Endothelial cell of hepatic sinusoid (primary cell): Measurements from ENCODE around the gene SMAD5.

Experiments
- in situ Hi-C: cut with HindIII; loops from 2 replicates; pipeline ENCODE4 v1.10.0; 2017; ENCODE audit warnings: low sequenced_read_pairs

Gene SMAD5

DNA sequence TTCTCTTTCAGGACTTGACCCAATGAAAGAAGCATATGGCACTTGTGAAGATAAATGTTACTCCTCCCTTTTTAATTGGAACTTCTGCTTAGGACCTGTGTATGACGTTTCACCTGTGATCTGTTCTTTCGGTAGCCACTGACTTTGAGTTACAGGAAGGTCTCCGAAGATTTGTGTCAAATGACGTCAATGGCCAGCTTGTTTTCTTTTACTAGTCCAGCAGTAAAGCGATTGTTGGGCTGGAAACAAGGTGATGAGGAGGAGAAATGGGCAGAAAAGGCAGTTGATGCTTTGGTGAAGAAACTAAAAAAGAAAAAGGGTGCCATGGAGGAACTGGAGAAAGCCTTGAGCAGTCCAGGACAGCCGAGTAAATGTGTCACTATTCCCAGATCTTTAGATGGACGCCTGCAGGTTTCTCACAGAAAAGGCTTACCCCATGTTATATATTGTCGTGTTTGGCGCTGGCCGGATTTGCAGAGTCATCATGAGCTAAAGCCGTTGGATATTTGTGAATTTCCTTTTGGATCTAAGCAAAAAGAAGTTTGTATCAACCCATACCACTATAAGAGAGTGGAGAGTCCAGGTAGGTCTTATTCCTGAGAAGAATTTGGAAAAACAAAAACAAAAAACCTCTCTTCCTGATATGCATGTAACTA is 21.1 kb downstream of the SMAD5 start:
- in situ Hi-C loops: no loop called here

DNA sequence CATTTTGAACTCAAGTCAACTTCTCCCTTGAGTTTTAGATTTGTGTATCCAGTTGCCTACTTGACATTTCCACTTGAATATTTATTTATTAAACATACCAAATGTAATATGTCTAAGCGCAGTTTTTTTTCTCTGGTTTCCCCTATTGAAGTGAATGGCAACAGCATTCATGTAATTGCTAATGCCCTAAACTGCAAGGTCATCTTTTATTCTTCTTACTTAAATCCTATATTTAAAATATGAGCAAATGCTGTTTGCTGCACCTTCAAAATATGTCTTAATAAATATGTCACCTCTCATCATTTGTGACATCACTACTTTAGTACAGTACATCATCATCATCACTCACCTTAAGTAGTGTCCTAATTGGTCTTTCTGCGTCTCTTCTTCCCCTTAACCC is 22.4 kb downstream of the SMAD5 start:
- in situ Hi-C loops: no loop called here

DNA sequence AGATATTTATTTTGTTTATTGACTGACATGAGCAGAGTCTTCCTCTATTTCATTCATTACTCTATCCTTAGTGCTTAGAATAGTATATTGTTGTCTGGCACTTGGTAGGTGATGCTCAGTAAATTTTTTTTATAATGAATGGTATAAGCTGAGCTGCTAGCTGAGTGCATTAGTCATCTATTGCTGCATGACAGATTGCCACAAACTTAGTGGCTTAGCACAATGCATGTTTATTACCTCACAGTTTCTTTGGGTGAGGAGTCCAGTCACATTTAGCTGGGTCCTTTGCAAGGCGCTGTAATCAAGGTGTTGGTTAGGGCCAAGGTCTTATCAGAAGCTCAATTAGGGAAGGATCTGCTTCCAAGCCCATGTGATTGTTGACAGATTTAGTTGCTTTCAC is 23.1 kb downstream of the SMAD5 start:
- in situ Hi-C loops: no loop called here

DNA sequence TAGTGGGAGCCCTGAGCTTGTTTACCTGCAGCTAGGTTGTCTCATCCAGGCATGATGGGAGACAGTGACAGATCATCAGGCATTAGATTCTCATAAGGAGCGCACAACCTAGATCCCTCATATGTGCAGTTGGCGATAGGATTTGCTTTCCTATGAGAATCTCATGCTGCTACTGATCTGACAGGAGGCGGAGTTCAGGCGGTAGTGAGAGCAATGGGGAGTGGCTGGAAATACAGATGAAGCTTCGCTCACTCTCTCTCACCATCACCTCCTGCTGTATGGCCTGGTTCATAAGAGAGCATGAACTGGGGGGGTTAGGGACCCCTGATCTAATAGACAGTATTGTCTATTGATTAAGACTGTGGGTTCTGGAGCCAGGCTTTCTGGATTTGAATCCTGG is 24.9 kb downstream of the SMAD5 start:
- in situ Hi-C loops: no loop called here

DNA sequence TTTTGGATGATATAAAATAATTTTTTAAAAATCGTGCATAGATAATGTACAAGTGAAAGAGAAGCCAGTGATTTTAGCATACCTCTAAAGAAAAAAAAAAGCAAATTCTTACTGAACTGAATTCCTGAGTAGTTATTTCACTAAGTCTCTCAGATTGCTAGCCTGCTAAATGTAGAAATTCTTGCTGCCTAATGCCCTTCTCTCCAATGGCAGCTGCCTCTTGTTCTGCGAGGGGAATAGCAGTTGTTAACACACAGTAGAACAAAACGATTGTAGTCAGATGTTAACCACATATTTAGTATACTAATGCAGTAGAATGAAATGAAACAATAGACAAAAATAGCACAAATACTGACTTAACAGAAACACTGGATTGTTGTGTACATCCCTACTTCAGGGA is 26.8 kb downstream of the SMAD5 start:
- in situ Hi-C loops: no loop called here

DNA sequence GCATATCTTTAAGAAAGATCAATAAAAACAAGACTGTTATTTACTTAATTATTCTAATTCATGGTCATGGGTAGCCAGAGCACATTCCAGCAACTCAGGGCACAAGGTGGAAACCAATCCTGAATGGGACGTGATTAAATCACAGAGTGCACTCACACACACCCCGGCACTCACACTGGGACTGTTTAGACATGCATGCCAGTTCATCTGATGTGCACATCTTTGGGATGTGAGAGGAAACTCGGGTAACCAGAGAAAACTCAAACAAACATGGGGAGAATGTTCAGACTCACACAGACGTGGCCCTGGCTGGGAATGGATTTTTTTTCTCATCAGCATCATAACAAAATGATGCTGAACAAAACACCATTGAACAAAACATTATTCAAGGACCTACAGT is 29.4 kb downstream of the SMAD5 start:
- in situ Hi-C loops: no loop called here

DNA sequence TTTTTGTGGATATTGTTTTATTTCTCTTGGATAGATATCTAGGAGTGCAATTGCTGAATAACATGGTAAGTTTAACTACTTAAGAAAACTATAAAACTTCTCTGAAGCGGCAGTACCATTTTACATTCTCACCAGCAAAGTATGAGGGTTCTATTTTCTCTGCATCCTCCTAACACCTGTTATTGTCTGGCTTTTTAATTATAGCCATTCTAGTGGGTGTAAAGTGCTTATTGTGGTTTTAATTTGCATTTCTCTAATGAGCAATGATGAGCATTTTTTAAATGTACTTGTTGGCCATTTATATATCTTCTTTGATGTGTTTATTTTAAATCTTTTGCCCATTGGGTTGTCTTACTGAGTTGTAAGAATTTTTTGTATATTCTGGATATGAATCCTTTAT is 31.6 kb downstream of the SMAD5 start:
- in situ Hi-C loops: no loop called here

DNA sequence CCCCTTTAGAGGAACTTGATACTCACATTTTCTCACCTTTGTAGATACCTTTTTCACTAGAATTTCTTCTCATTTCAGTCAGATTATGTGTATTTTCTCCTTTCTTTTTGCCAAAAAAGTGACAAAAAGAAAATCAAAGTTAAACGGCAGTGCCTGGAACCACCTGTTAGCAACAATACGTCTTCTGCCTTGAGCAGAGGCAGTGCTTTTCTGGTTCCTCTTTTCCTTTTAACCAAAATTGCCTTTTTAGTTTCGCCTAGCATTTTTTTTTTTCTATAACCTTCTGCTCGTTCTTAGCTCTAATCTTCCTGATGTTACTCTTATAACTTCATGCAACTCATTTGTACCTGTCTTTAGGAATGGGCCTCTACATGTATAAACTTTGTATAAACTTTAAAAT is 34.3 kb downstream of the SMAD5 start:
- in situ Hi-C loops: no loop called here

DNA sequence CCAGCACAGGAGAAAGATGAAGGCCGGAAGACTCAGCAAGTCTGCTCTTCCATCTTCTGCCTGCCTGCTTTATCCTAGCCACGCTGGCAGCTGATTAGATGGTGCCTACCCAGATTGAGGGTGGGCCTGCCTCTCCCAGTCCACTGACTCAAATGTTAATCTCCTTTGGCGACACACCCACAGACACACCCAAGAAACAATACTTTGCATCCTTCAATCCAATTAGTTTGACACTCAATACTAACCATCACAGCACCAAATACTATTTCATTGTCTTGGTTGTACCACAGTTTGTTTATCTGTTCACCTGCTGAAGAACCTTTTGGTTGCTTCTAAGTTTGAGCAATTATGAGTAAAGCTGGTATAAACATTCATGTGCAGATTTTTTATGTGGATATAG is 36.6 kb downstream of the SMAD5 start:
- in situ Hi-C loops: no loop called here

DNA sequence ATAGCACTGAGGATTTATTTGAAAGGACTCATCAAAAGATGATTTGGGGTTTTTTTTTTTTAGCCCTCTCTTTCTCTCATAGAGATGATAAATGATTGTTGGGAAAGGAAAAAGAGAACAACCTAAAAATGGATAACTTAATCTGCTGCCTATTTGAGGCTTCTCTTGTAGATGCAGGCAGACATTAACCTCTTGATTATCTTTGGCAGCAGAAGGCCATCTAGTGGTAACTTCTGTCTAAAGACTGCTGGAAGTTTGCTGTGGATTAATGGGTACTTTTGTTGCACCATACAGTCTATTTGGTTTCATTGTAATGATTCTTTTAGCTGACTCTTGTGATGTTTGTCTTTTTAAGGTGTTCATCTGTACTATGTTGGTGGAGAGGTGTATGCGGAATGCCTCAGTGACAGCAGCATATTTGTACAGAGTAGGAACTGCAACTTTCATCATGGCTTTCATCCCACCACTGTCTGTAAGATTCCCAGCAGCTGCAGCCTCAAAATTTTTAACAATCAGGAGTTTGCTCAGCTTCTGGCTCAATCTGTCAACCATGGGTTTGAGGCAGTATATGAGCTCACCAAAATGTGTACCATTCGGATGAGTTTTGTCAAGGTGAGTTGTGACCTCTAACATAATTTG is 41.5 kb downstream of the SMAD5 start:
- in situ Hi-C loops: loop anchor here (5.0 kb wide), 1 partner anchor 48 kb away; no protein-coding TSS in a partner anchor

DNA sequence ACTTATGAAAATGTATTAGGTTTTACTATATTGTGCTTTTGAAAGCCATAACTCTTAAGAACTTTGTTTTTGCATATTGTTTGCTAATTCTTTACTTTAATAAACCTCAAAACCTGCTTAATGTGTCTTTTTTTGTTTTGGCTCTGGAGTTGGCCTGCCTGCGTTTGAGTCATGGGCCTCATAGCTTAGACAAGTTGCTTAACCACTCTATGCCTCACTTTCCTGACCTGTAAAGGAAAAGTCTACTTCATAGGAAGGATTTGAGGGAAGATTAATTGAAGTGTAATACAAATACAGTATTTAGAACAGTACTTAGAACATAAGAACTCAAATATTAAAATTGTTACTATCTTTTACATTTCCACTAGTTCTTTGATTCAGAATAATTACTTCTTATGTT is 50.0 kb downstream of the SMAD5 start:
- in situ Hi-C loops: no loop called here

DNA sequence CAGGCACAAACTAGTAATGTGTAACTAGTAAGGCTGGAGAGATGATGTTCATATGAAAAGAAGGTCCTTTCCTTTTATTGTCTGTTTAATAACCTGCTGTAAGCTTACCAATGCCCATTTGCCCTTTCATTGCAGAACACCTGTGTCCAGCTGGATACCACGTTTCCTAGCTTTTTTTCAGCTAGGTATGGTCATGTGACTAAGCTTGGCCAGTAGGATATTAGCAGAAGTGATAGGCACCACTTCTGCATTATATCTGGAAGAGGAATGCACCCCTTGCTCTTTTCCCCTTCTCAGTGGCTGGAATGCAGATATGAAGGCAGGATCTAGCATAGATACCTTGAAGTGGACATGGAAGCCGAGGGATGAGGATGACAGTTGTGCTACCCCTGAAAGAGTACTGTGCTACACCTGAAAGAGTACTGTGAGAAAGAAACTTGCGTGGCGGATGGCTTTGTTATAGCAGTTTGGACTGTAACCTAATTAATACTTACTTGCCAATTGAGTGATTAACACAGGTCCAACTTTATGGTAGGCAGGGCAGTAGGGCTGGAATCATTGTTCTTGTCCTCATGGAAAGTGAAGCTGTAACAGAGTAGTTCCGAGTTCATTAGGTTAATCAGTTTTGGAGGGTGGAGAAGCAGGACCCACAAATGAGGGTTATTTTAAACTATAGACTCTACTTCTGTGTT is 53.5 kb downstream of the SMAD5 start:
- in situ Hi-C loops: no loop called here

DNA sequence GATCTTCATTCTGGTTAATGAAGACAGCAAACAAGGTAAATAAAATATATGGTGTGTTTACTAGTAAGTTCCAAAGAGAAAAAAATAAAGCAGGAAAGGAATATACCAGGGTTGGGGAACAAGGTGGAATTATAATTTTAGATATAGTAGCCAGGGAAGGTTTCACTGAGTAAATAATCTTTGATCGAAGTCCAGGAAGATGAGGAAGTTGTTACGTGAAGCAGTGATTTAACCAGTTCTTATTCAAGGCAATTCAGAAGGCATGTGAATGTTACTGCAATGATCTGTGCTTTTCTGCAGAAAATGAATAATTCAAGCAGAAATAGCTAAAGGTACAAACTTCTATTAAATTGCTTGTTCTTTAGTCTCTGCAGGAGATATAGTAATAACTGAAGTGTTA is 54.2 kb downstream of the SMAD5 start:
- in situ Hi-C loops: no loop called here

DNA sequence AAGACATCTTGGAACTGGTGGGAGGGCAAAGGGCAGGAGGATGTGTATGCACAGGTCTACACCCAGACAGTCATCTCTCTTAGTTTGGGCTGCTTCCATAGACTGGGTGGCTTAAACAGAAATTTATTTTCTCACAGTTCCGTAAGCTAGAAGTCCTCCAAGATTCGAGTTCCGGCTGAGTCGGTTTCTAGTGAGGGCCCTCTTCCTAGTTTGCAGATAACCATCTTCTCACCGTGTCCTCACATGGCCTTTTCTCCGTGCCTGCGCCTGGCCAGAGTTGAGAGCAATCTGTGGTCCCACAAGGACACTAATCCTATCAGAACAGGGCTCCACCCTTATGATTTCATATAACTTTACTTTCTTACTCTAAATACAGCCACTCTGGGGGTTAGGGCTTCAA is 56.2 kb downstream of the SMAD5 start:
- in situ Hi-C loops: no loop called here

DNA sequence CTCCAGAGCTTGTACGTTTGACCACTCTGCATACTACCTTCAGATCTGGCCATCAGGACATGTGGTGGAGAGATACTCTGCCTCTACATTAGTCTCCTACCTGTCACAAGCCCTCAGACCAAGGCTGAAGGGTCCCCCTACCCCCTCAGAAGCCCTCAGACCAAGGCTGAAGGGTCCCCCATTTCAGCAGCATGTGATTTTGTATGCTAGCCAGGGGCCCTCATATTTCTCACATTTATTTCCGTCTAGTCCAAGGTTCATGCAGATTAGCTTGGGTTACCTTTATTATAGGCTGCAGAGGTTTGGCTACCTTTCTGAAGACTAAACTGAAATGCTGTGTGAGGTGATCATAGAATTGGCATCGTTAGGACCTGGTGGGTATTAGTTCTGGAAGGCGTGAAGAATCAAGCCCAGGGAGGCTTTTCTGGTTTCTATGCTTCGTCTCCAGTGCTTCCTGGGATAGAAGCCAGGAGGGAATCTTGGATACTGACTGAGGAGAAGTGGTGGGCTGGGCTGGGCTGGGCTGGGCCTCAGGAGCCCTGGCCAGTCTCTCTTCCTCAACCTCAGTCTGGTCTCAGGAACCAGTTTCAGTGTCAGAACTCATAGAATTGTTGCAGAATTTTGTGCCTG is 57.6 kb downstream of the SMAD5 start:
- in situ Hi-C loops: no loop called here

DNA sequence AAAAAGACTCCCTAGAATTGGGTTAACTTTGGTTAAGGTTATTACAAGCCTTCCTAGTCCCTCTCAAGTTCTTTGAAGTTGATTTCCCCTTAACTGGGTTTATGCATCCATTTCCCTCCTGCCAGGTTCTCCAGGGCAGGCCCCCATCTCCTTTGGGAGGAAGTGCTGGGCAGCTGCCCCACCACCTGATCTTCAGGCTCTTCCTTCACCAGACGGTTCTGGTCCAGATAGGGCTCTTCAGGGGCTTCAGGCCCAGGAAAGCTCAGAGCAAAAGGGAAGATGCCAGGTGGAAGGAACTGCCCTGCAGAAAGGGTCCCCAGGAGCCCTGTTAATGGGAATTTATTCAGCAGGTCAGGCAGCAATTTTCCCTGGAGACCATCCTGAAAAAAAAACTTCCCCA is 58.3 kb downstream of the SMAD5 start:
- in situ Hi-C loops: no loop called here

DNA sequence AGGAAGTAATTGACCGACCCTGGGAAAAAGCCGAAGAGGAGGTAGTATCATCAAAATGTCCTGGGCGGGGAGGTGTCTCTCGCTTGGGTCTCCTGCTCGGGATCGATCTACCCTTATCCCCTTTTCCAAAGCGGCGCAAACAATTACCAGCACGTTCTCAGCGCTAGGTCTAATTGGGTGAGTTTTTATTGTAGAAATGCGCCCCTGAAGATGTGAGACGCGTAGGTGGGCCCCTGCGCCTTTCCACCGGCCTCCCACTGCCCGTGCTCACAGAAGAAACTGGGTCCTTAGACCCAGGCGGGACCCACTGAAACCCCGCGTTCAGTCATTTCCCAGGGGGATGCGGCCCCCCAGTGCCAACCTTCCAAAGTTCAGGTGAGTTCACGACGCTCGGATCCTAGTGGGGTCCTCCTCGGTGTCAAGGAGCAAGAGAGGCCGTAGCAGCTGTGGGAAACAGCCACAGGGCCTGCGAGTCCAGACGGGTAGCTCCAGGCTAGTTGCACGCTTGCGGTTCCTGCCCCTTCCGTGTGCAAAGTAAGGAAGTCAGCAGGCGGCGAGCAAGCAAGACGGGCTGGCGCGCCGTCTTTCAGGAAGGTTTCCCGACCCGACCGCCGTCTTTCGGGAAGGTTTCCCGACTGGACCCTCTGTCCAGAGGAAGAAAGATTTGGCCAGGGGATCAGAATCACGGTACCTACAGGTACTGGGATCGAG is 58.8 kb downstream of the SMAD5 start:
- in situ Hi-C loops: no loop called here

DNA sequence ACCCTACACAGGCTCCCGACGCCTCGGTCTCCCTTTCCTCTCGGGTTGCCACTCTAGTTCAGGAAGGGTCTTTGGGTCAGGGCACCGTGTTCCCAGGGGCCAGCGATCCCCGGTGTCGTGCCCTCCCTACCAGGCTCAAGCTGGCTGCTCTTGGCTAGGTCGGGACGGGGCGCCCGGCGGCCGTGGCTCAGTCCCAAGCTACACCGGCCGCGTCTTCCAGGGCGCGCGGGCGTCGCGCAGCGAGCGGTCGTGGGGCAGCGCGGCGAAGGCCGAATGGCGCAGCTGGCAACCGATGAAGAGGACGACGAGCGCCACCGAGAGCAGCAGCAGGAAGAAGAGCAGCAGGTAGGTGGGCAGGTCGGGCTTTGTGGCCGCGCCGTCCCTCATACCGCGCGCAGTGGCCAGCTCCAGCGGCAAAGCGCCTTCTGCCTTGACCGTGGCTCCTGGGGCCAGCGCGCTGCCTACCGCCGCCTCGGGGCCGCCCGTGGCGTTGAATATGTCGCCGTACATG is 59.4 kb downstream of the SMAD5 start:
- in situ Hi-C loops: no loop called here

DNA sequence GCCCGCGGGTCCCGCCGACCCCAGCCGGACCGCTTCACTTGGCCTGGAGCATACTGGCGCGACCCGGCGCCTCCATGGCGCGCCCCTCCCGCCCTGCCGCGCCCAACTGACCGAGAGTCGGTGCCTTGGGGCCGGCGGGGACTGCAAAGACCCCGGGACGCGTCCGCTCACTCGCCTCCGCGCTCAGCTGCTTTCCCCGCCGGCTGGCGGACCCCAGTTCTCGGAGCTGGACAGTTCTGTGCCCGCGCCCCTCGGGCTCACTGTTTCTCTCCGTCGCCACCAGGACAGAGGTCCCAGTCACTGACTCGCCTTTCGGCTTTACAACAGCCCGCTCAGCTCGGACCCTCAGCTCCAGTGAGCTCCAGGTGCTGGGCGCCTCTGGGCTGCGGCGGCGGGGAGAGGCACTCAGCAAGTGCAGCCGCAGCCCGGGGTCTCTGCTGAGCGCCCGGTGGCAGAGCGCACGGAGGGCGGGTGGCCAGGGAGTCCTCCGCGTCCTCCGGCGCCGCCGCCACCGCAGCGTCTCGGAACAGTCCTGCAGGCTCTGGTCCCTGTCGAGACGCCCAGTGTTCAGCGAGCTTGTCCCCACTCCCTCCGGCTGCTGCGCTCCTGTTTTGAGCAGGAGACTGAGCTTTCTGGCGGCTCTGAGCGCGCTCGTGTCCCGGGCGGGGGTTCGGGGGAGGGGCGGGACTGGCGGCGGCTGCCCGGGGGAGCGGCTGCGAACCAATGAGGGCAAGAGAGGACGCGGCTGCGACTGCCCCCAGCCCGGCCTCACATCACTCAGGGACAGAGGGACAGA is 60.1 kb downstream of the SMAD5 start, which contains the start of gene SMIM32:
Gene SMIM32, minus strand, starts transcription at position 637 of the 796 bp plus-strand sequence. CDS start 638 bp downstream, outside the sequence.
- in situ Hi-C loops: no loop called here

DNA sequence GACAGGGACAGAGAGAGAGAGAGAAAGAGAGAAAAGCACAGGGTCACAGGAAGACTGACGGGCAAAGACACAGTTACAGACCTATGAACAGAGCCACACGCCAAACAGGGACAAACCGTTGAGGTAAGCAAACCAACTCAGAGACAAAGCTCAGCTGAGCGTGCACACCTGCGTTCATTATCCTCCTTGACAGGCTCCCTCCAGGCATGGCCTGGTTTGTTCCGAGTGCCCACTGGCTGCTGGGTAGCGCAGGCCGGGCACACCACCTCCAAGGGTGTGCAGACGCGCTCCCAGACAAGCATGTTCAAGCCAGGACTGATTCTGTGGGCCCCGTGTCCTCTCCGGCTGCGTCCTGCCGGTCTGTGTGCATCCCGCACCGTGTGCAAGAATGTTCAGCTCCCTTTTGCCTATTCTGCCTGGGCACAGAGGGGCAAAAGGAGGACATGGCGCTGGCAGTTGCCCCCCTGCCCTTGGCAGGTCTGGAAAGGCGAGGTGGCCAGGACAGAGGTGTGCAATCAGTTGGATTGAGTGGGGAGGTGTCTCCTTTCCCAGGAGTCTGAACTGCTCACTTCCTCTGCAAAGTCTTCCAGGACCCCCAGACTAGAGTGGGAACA is 60.8 kb downstream of the SMAD5 start:
- in situ Hi-C loops: no loop called here
